K562 (cell line): Measurements from ENCODE around the gene PSG6.

Experiments used
- CHD4 ChIP-seq: fragments of 200-600 bp; sonication (generic); IDR thresholded peaks from 3 replicates; pipeline ENCODE4 v1.6.1; 2012; ENCODE audit warnings: low read depth, mild to moderate bottlenecking, mixed read lengths, low read length, inconsistent platforms; ENCODE audit not compliant: insufficient read depth, insufficient replicate concordance, poor library complexity, severe bottlenecking
- CREM ChIP-seq: IDR thresholded peaks from 2 replicates; pipeline ENCODE4 v1.6.1; 2014; ENCODE audit warnings: antibody characterized with exemption, low read depth
- KLF13 ChIP-seq: fragments of 450-650 bp; IDR thresholded peaks from 2 replicates; pipeline ENCODE4 v1.6.1; 2016; ENCODE audit warnings: missing genetic modification characterization, low read depth, mild to moderate bottlenecking, missing compliant biosample characterization, moderate library complexity, borderline replicate concordance
- NCOA1 ChIP-seq: fragments of 450-650 bp; IDR thresholded peaks from 2 replicates; pipeline ENCODE4 v1.6.1; 2016; ENCODE audit warnings: low read depth

DNA sequence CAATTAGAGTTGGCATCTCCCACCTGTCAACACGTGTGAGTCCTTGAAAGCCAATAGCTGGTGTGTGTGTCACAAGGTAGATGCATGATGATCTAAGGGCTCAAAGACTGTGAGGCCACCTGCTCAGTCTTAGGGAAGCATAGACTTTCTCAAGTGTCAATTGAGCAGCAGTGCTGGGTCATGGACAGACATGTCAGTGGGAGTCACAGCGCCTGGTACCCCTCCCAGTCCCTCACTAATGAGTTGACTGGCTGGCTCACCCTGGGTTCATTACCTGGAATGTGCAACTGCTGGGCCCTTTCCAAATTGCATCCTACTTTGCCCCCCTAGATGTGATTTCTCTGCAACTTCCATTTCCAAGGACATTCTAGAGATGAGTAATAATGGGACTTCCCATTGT lies 9.1 kb upstream of the PSG6 start:
- TF ChIP-seq CHD4 (no peak), KLF13 (tag) (no peak), NCOA1 (no peak), CREM (no peak)
